Spleen (tissue), 7 donors: Measurements from ENCODE around the gene PRX.

Experiments used
- POLR2A ChIP-seq, 3 donors: fragments of 450-650 bp; IDR thresholded peaks; one replicate each; pipeline ENCODE4 v1.5.1; 2017; ENCODE audit warnings: antibody characterized with exemption in 3 of 3, mild to moderate bottlenecking in 1 of 3
- TF ChIP-seq, protein P1 (sequence below), 11 experiments: fragments of 200-600 bp in 7 of 11; fragments of 450-650 bp in 4 of 11; sonication (generic) in 4 of 11; IDR thresholded peaks in 8 of 11; conservative IDR thresholded peaks in 3 of 11; 1 replicate in 7 of 11; 2 replicates in 4 of 11; pipeline versions ENCODE4 v1.4.0 to v1.8.0; 2016 to 2021; ENCODE audit warnings: antibody characterized with exemption in 11 of 11, inconsistent platforms in 4 of 11, mild to moderate bottlenecking in 1 of 11
- donor health status: DM: no; HTN: no; CAD: no; lungs with moderate emphysema.
- donor health status: DM: no; HTN: no; CAD: no.
- donor health status: DM: no; HTN: no; CAD: no.

DNA sequence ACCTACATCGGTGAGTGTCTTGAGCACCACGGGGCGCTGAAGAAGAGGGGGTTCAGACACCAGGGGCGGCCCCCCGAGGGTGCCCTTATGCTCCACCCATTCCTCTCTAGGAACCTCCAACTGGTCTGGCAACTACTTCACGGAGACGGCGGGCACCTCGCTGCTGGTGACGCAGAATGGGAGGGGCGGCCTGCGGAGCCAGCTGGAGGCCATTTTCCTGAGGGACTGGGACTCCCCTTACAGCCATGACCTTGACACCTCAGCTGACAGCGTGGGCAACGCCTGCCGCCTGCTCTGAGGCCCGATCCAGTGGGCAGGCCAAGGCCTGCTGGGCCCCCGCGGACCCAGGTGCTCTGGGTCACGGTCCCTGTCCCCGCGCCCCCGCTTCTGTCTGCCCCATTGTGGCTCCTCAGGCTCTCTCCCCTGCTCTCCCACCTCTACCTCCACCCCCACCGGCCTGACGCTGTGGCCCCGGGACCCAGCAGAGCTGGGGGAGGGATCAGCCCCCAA is 35.2 kb downstream of the PRX start:
- no peak for TF ChIP-seq POLR2A (IDR thresholded peaks at IDR 0.05)
- TF ChIP-seq, protein P1, sequence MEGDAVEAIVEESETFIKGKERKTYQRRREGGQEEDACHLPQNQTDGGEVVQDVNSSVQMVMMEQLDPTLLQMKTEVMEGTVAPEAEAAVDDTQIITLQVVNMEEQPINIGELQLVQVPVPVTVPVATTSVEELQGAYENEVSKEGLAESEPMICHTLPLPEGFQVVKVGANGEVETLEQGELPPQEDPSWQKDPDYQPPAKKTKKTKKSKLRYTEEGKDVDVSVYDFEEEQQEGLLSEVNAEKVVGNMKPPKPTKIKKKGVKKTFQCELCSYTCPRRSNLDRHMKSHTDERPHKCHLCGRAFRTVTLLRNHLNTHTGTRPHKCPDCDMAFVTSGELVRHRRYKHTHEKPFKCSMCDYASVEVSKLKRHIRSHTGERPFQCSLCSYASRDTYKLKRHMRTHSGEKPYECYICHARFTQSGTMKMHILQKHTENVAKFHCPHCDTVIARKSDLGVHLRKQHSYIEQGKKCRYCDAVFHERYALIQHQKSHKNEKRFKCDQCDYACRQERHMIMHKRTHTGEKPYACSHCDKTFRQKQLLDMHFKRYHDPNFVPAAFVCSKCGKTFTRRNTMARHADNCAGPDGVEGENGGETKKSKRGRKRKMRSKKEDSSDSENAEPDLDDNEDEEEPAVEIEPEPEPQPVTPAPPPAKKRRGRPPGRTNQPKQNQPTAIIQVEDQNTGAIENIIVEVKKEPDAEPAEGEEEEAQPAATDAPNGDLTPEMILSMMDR (IDR thresholded peaks at IDR 0.05 in 8 of 11, conservative IDR thresholded peaks at IDR 0.05 in 3 of 11): no peak
